ENCODE data around the gene GADD45A. TPM values are rescaled to one million over a fixed set of nuclear protein-coding genes. Genes with fewer than 3 reads are reported as not detected.

GADD45A gene
- total and polyA plus RNA-seq, 12 donors = 26.2 to 148 (median 59.7) TPM

GRCh38 chr1:67685558-67686266, 711 bp downstream of the GADD45A start:
- Histone ChIP-seq H3K4me1 (peaks cover 2 to 52% (median 35%) of the 10 kb centered on the region in 9 donors), H3K27me3 (no peaks in the 10 kb centered on the region), H3K27ac (peak overlapping the region; percentile 94 to 100 (median 98)), H3K4me3 (peak overlapping the region; percentile 59 to 97 (median 90)), H3K9me3 (no peaks in the 10 kb centered on the region), H3K36me3 (peaks cover 0 to 39% (median 18%) of the 10 kb centered on the region in 9 donors)
- intact Hi-C loops (cut with DNase I) = loop anchor here (1.0 to 10.0 kb wide), 18 partner anchors 37 to 153 kb away; partner anchors contain the start of gene GNG12 (in 1 of the 10)
- peak; percentile 3 to 68 (median 20) for ATAC-seq
- peak; percentile 44 to 58 for DNase-seq
- 0 to 1% methylated on average over 56 to 65 of the region's 65 CpGs for WGBS, 2 donors
- TF ChIP-seq, protein P1, sequence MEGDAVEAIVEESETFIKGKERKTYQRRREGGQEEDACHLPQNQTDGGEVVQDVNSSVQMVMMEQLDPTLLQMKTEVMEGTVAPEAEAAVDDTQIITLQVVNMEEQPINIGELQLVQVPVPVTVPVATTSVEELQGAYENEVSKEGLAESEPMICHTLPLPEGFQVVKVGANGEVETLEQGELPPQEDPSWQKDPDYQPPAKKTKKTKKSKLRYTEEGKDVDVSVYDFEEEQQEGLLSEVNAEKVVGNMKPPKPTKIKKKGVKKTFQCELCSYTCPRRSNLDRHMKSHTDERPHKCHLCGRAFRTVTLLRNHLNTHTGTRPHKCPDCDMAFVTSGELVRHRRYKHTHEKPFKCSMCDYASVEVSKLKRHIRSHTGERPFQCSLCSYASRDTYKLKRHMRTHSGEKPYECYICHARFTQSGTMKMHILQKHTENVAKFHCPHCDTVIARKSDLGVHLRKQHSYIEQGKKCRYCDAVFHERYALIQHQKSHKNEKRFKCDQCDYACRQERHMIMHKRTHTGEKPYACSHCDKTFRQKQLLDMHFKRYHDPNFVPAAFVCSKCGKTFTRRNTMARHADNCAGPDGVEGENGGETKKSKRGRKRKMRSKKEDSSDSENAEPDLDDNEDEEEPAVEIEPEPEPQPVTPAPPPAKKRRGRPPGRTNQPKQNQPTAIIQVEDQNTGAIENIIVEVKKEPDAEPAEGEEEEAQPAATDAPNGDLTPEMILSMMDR (IDR thresholded peaks at IDR 0.05) = no peak

DNA sequence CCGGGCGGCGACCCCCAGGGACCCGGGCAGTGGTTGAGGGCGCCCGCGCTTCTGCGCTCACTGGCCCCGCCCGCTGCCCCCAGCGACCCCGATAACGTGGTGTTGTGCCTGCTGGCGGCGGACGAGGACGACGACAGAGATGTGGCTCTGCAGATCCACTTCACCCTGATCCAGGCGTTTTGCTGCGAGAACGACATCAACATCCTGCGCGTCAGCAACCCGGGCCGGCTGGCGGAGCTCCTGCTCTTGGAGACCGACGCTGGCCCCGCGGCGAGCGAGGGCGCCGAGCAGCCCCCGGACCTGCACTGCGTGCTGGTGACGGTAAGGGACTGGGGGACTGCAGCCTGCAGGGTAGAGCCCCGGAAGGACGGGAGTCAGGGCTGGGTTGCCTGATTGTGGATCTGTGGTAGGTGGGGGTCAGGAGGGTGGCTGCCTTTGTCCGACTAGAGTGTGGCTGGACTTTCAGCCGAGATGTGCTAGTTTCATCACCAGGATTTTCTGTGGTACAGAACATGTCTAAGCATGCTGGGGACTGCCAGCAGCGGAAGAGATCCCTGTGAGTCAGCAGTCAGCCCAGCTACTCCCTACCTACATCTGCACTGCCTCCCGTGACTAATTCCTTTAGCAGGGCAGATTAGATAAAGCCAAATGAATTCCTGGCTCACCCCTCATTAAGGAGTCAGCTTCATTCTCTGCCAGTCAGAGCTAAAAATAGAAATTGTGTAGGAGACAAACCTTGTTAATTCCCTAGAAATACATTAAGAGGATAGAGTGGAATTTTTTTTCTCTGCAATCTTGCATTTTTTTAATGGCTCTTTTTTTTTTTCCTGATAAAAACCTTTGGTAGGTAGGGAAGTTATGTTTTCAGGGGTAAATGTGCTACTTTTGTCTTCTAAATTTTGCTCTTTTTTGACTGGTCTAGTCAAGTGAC, 1.5 kb downstream of the GADD45A start:
- ATAC-seq (peak; percentile 48 to 83 (median 74)), DNase-seq (peak; percentile 72 to 81)
- Histone ChIP-seq H3K4me1 (peaks cover 2 to 52% (median 35%) of the 10 kb centered on the region in 9 donors), H3K27ac (peak overlapping the region; percentile 94 to 100 (median 98)), H3K36me3 (peaks cover 0 to 44% (median 18%) of the 10 kb centered on the region in 9 donors), H3K27me3 (no peaks in the 10 kb centered on the region), H3K4me3 (peak overlapping the region; percentile 59 to 97 (median 90)), H3K9me3 (no peaks in the 10 kb centered on the region)
- TF ChIP-seq, protein P1 (IDR thresholded peaks at IDR 0.05) = peak in 3 of 9 donors; percentile 20 to 36 (median 32)
- 1% methylated on average over 43 of the region's 43 CpGs for WGBS, 2 donors
- intact Hi-C loops (cut with DNase I) = loop anchor here (2.0 to 10.0 kb wide), 15 partner anchors 36 to 152 kb away; partner anchors contain the start of gene GNG12 (in 1 of the 10)

- DNase-seq (no peak), ATAC-seq (no peak)
- peaks cover 0 to 45% (median 18%) of the 10 kb centered on the region in 9 donors for H3K36me3 ChIP-seq
- H3K4me3 ChIP-seq = peak overlapping the region in 9 of 10 donors; percentile 59 to 97 (median 89)
- H3K27me3 ChIP-seq = no peaks in the 10 kb centered on the region
- peaks cover 2 to 52% (median 35%) of the 10 kb centered on the region in 9 donors for H3K4me1 ChIP-seq
- H3K9me3 ChIP-seq = no peaks in the 10 kb centered on the region
- TF ChIP-seq, protein P1 (IDR thresholded peaks at IDR 0.05) = no peak
- H3K27ac ChIP-seq = peak overlapping the region; percentile 94 to 100 (median 98)
- 26 to 35% methylated on average over 3 of the region's 3 CpGs for WGBS, 2 donors
- intact Hi-C loops (cut with DNase I) = loop anchor here (2.0 to 10.0 kb wide), 15 partner anchors 35 to 152 kb away; partner anchors contain the start of gene GNG12 (in 1 of the 10)
These were observed 2.2 kb downstream of the GADD45A start for GRCh38 chr1:67687198-67687545.

DNA sequence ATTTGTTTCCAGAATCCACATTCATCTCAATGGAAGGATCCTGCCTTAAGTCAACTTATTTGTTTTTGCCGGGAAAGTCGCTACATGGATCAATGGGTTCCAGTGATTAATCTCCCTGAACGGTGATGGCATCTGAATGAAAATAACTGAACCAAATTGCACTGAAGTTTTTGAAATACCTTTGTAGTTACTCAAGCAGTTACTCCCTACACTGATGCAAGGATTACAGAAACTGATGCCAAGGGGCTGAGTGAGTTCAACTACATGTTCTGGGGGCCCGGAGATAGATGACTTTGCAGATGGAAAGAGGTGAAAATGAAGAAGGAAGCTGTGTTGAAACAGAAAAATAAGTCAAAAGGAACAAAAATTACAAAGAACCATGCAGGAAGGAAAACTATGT, 2.6 kb downstream of the GADD45A start:
- DNase-seq = no peak
- H3K36me3 ChIP-seq = peaks cover 0 to 45% (median 18%) of the 10 kb centered on the region in 9 donors
- peak overlapping the region in 9 of 10 donors; percentile 94 to 100 (median 98) for H3K27ac ChIP-seq
- ATAC-seq = no peak
- intact Hi-C loops (cut with DNase I) = loop anchor here (2.0 to 10.0 kb wide), 15 partner anchors 35 to 153 kb away; partner anchors contain the start of gene GNG12 (in 1 of the 10)
- H3K27me3 ChIP-seq = no peaks in the 10 kb centered on the region
- peaks cover 2 to 52% (median 35%) of the 10 kb centered on the region in 9 donors for H3K4me1 ChIP-seq
- H3K9me3 ChIP-seq = no peaks in the 10 kb centered on the region
- H3K4me3 ChIP-seq = peak overlapping the region in 8 of 10 donors; percentile 74 to 97 (median 90)
- TF ChIP-seq, protein P1 (IDR thresholded peaks at IDR 0.05) = no peak
- WGBS, 2 donors = 50 to 62% methylated on average over 4 of the region's 4 CpGs
